Neural crest cell (in vitro differentiated cells): ENCODE data around the gene SMOC1. TPM values are rescaled to one million over a fixed set of nuclear protein-coding genes. Genes with fewer than 3 reads are reported as not detected.
A peak's percentile ranks its signal among the peaks of the same experiment; 100 is the strongest.

Source experiments
- DNase-seq: peaks from one replicate; pipeline ENCODE4 v3.0.0; 2021; ENCODE audit warnings: low read depth, mixed read lengths, low spot score
- H3K27ac Mint-ChIP-seq: one replicate; pipeline ENCODE4 v1.8.0; 2021; ENCODE audit warnings: mild to moderate bottlenecking, mixed read lengths; ENCODE audit not compliant: unreplicated experiment
- H3K27me3 Mint-ChIP-seq: 2 replicates; pipeline ENCODE4 v1.8.0; 2021; ENCODE audit warnings: low read depth, mild to moderate bottlenecking, mixed read lengths
- H3K36me3 Mint-ChIP-seq: 2 replicates; pipeline ENCODE4 v1.8.0; 2021; ENCODE audit warnings: low read depth, mild to moderate bottlenecking, mixed read lengths
- H3K4me1 Mint-ChIP-seq: 2 replicates; pipeline ENCODE4 v1.8.0; 2021; ENCODE audit warnings: mixed read lengths
- H3K4me3 Mint-ChIP-seq: one replicate; pipeline ENCODE4 v1.8.0; 2021; ENCODE audit warnings: mild to moderate bottlenecking, mixed read lengths
- H3K9me3 Mint-ChIP-seq: 2 replicates; pipeline ENCODE4 v1.8.0; 2021; ENCODE audit warnings: mixed read lengths
- CTCF ChIP-seq: fragments of 200-600 bp; sonication (generic); conservative IDR thresholded peaks from 2 replicates; pipeline ENCODE4 v1.5.0; 2021; ENCODE audit warnings: antibody characterized with exemption, mild to moderate bottlenecking
- total RNA-seq: library from RNA; stranded (reverse); gene quantifications from 2 replicates; pipeline ENCODE4 v1.2.1, GENCODE V29; 2021

SMOC1 gene
- total RNA-seq, 1 donor from 2014 or later, result 203 TPM

- H3K27ac Mint-ChIP-seq, result no peak overlapping the region
- no peaks in the 10 kb centered on the region for H3K9me3 Mint-ChIP-seq
- H3K36me3 Mint-ChIP-seq, result no peaks in the 10 kb centered on the region
- H3K4me1 Mint-ChIP-seq, result peaks cover 3% of the 10 kb centered on the region
- no peak for TF ChIP-seq CTCF
- H3K4me3 Mint-ChIP-seq, result no peak overlapping the region
- peaks cover 6% of the 10 kb centered on the region for H3K27me3 Mint-ChIP-seq
- no peak for DNase-seq
Measured at GRCh38 chr14:70064136-70064865, 185.1 kb downstream of the SMOC1 start.

- no peak overlapping the region for H3K4me3 Mint-ChIP-seq
- H3K4me1 Mint-ChIP-seq, result peaks cover 9% of the 10 kb centered on the region
- H3K27me3 Mint-ChIP-seq, result peaks cover 2% of the 10 kb centered on the region
- no peaks in the 10 kb centered on the region for H3K36me3 Mint-ChIP-seq
- H3K27ac Mint-ChIP-seq, result no peak overlapping the region
- DNase-seq, result no peak
- TF ChIP-seq CTCF, result no peak
- no peaks in the 10 kb centered on the region for H3K9me3 Mint-ChIP-seq
Measured at GRCh38 chr14:70067810-70068209, 188.6 kb downstream of the SMOC1 start.

GRCh38 chr14:70069186-70069585 lies 190.0 kb downstream of the SMOC1 start:
- H3K27me3 Mint-ChIP-seq, result no peaks in the 10 kb centered on the region
- no peaks in the 10 kb centered on the region for H3K36me3 Mint-ChIP-seq
- no peak for TF ChIP-seq CTCF
- no peak overlapping the region for H3K4me3 Mint-ChIP-seq
- peaks cover 9% of the 10 kb centered on the region for H3K4me1 Mint-ChIP-seq
- no peak overlapping the region for H3K27ac Mint-ChIP-seq
- DNase-seq, result no peak
- no peaks in the 10 kb centered on the region for H3K9me3 Mint-ChIP-seq

- Mint-ChIP-seq H3K27me3 (peaks cover 8% of the 10 kb centered on the region), H3K4me1 (peaks cover 9% of the 10 kb centered on the region), H3K36me3 (no peaks in the 10 kb centered on the region), H3K27ac (no peak overlapping the region), H3K9me3 (no peaks in the 10 kb centered on the region), H3K4me3 (no peak overlapping the region)
- peak; percentile 73 for DNase-seq
- TF ChIP-seq CTCF, result peak; percentile 87
Measured at GRCh38 chr14:70073924-70074566, 194.8 kb downstream of the SMOC1 start.

GRCh38 chr14:70077005-70077404 lies 197.8 kb downstream of the SMOC1 start:
- no peak for DNase-seq
- no peaks in the 10 kb centered on the region for H3K4me1 Mint-ChIP-seq
- no peaks in the 10 kb centered on the region for H3K9me3 Mint-ChIP-seq
- no peak overlapping the region for H3K4me3 Mint-ChIP-seq
- TF ChIP-seq CTCF, result no peak
- no peak overlapping the region for H3K27ac Mint-ChIP-seq
- H3K36me3 Mint-ChIP-seq, result no peaks in the 10 kb centered on the region
- peaks cover 15% of the 10 kb centered on the region for H3K27me3 Mint-ChIP-seq
